Neural progenitor cell (in vitro differentiated cells): Measurements from ENCODE around the gene TSC2. TPM values are rescaled to one million over a fixed set of nuclear protein-coding genes. Genes with fewer than 3 reads are reported as not detected.

Experiments
- DNase-seq: peaks from one replicate; pipeline ENCODE4 v3.0.0-alpha.2; 2016; ENCODE audit warnings: low spot score
- H2AFZ ChIP-seq: fragments of 200-600 bp; sonication (generic); replicated peaks from 2 replicates; pipeline ENCODE4 v1.6.1; 2016; ENCODE audit warnings: antibody characterized with exemption
- H3F3A ChIP-seq: fragments of 200-600 bp; sonication (generic); 2 replicates; pipeline ENCODE4 v1.6.1; 2016; ENCODE audit warnings: antibody characterized with exemption, low read depth
- H3K27ac ChIP-seq: fragments of 200-600 bp; sonication (generic); 2 replicates; pipeline ENCODE4 v1.5.1; 2016; ENCODE audit warnings: mild to moderate bottlenecking
- H3K27me3 ChIP-seq: fragments of 200-600 bp; sonication (generic); 2 replicates; pipeline ENCODE4 v1.6.1; 2016; ENCODE audit warnings: mild to moderate bottlenecking, moderate library complexity
- H3K36me3 ChIP-seq: fragments of 200-600 bp; sonication (generic); 2 replicates; pipeline ENCODE4 v1.5.1; 2016
- H3K4me1 ChIP-seq: fragments of 200-600 bp; sonication (generic); 2 replicates; pipeline ENCODE4 v1.6.1; 2016; ENCODE audit warnings: mixed run types
- H3K4me2 ChIP-seq: fragments of 200-600 bp; sonication (generic); 2 replicates; pipeline ENCODE4 v1.6.1; 2016
- H3K4me3 ChIP-seq: fragments of 200-600 bp; sonication (generic); 2 replicates; pipeline ENCODE4 v1.5.1; 2016
- H3K79me2 ChIP-seq: fragments of 200-600 bp; sonication (generic); 2 replicates; pipeline ENCODE4 v1.6.1; 2016; ENCODE audit warnings: low read depth
- H3K9ac ChIP-seq: fragments of 200-600 bp; sonication (generic); 2 replicates; pipeline ENCODE4 v1.6.1; 2016
- H3K9me3 ChIP-seq: fragments of 200-600 bp; sonication (generic); 2 replicates; pipeline ENCODE4 v1.5.1; 2016; ENCODE audit warnings: low read depth
- H4K20me1 ChIP-seq: fragments of 200-600 bp; sonication (generic); 2 replicates; pipeline ENCODE4 v1.6.1; 2016; ENCODE audit warnings: low read depth
- H3K27ac Mint-ChIP-seq: 3 replicates; pipeline ENCODE4 v1.8.0; 2021; ENCODE audit warnings: mixed read lengths
- H3K27me3 Mint-ChIP-seq: 2 replicates; pipeline ENCODE4 v1.8.0; 2022; ENCODE audit warnings: low read depth, mild to moderate bottlenecking, inconsistent platforms, moderate library complexity, mixed read lengths; ENCODE audit not compliant: insufficient read depth
- H3K36me3 Mint-ChIP-seq: 3 replicates; pipeline ENCODE4 v1.8.0; 2021; ENCODE audit warnings: mixed read lengths
- H3K4me1 Mint-ChIP-seq: 3 replicates; pipeline ENCODE4 v1.8.0; 2021; ENCODE audit warnings: mixed read lengths
- H3K4me3 Mint-ChIP-seq: 3 replicates; pipeline ENCODE4 v1.8.0; 2021; ENCODE audit warnings: mild to moderate bottlenecking, moderate library complexity, mixed read lengths
- H3K9me3 Mint-ChIP-seq: 3 replicates; pipeline ENCODE4 v1.8.0; 2020; ENCODE audit warnings: mixed read lengths
- EZH2 ChIP-seq: fragments of 200-600 bp; sonication (generic); IDR thresholded peaks from 2 replicates; pipeline ENCODE4 v1.6.1; 2017; ENCODE audit warnings: antibody characterized with exemption, mild to moderate bottlenecking, moderate library complexity
- EZH2phosphoT487 ChIP-seq: fragments of 200-600 bp; sonication (generic); IDR thresholded peaks from 2 replicates; pipeline ENCODE4 v1.6.1; 2017; ENCODE audit warnings: antibody characterized with exemption
- total RNA-seq: library from RNA; depleted of rRNA; stranded (reverse); fragments of >200 nt; gene quantifications from 2 replicates; pipeline ENCODE4 v1.2.3, GENCODE V29; 2015; ENCODE audit warnings: low replicate concordance
- TF ChIP-seq, protein P1 (sequence below): fragments of 200-600 bp; sonication (generic); IDR thresholded peaks from 2 replicates; pipeline ENCODE4 v1.5.1; 2017; ENCODE audit warnings: antibody characterized with exemption, mild to moderate bottlenecking

Gene TSC2
- total RNA-seq, 1 donor from 2014 or later: 55.1 TPM

DNA sequence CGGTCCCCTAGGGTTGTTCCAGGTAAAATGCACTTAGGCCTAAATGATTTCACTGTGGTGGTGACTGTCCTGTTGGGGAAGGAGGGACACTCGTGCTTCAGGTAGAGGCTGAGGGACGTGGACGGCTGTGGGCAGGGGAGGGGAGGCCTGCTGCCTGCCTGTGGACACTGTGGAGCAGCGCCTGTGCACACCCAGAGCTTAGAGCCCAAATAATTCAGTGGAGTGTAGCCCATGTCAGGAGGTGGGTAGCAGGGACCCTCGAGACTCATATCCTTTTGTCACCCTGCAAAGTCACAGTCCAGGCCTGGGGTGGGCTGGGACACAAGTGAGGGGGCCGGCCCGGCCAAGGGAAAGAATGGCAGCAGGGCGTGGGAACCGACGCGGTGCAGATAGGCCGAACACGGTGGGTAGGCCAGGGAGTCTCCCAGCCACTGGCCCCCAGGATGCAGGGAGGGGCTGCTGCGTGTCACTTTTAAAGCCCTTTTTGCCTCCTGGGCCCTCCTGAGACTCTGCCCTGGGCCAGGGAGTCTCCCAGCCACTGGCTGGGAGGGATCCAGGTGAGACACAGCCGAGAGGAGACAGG is 21.8 kb upstream of the TSC2 start:
- Histone ChIP-seq H3K36me3 (no peaks in the 10 kb centered on the region), H3K4me1 (peaks cover 10% of the 10 kb centered on the region), H3K27ac (no peak overlapping the region), H3F3A (peaks cover 13% of the 10 kb centered on the region), H3K9me3 (no peaks in the 10 kb centered on the region), H3K4me3 (no peak overlapping the region), H3K9ac (no peak overlapping the region), H3K79me2 (no peaks in the 10 kb centered on the region), H2AFZ (no peak overlapping the region), H3K27me3 (peaks cover 76% of the 10 kb centered on the region), H4K20me1 (peaks cover 5% of the 10 kb centered on the region), H3K4me2 (peak overlapping the region; percentile 67)
- H3K27me3 Mint-ChIP-seq: peaks cover 27% of the 10 kb centered on the region
- H3K4me3 Mint-ChIP-seq: peak overlapping the region; percentile 80
- TF ChIP-seq EZH2phosphoT487 (no peak), EZH2 (no peak)
- TF ChIP-seq, protein P1, sequence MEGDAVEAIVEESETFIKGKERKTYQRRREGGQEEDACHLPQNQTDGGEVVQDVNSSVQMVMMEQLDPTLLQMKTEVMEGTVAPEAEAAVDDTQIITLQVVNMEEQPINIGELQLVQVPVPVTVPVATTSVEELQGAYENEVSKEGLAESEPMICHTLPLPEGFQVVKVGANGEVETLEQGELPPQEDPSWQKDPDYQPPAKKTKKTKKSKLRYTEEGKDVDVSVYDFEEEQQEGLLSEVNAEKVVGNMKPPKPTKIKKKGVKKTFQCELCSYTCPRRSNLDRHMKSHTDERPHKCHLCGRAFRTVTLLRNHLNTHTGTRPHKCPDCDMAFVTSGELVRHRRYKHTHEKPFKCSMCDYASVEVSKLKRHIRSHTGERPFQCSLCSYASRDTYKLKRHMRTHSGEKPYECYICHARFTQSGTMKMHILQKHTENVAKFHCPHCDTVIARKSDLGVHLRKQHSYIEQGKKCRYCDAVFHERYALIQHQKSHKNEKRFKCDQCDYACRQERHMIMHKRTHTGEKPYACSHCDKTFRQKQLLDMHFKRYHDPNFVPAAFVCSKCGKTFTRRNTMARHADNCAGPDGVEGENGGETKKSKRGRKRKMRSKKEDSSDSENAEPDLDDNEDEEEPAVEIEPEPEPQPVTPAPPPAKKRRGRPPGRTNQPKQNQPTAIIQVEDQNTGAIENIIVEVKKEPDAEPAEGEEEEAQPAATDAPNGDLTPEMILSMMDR: no peak
- no peak for DNase-seq
- no peaks in the 10 kb centered on the region for H3K36me3 Mint-ChIP-seq
- no peak overlapping the region for H3K27ac Mint-ChIP-seq
- no peaks in the 10 kb centered on the region for H3K9me3 Mint-ChIP-seq
- peaks cover 18% of the 10 kb centered on the region for H3K4me1 Mint-ChIP-seq

DNA sequence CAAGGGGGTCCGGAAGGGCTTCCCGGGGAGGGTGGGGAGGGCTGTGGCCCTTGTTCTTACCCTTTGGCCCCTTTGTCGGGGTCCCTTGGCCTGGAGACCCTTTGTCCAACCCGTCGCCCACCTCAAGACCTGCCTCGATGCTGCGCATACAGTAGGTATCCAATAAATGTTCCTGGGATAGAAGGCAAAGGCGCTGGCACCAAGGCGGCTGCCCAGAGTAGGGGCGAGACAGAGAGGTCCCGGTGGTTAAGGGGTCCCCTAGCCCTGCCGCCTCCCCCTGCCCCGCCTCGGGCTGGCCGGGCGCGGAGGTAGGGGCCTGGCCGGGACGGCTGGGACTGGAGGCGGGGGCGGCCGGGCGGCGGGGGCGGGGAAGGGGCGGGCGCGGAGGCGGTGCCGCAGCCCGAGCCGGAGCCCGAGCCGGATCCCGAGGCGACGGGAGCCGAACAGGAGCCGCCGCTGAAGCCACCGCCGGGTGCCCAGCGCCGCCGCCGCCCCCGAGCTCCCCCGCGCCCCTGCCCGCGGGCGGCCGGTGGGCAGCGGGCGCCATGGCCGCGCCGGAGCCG is 21.2 kb upstream of the TSC2 start, which contains the start of gene NHERF2:
Gene NHERF2, plus strand, starts transcription at position 442 of the 563 bp plus-strand sequence. Its CDS starts 104 bp downstream, at position 546.
- H3K4me3 Mint-ChIP-seq: peak within 1 kb of the TSS; percentile 89
- DNase-seq: peak; percentile 74
- H3K9me3 Mint-ChIP-seq: no peaks in the 10 kb centered on the region
- peak within 1 kb of the TSS; percentile 75 for H3K4me3 ChIP-seq
- H3K27ac ChIP-seq: no peak within 1 kb of the TSS
- H3K4me1 ChIP-seq: peaks cover 10% of the 10 kb centered on the region
- TF ChIP-seq EZH2phosphoT487: no peak
- TF ChIP-seq EZH2: no peak
- TF ChIP-seq, protein P1: no peak
- peaks cover 5% of the 10 kb centered on the region for H4K20me1 ChIP-seq
- no peaks in the 10 kb centered on the region for H3K36me3 ChIP-seq
- H3F3A ChIP-seq: peaks cover 13% of the 10 kb centered on the region
- peaks cover 18% of the 10 kb centered on the region for H3K4me1 Mint-ChIP-seq
- H3K4me2 ChIP-seq: peak within 1 kb of the TSS; percentile 98
- H3K27me3 Mint-ChIP-seq: peaks cover 21% of the 10 kb centered on the region
- peaks cover 70% of the 10 kb centered on the region for H3K27me3 ChIP-seq
- H3K9me3 ChIP-seq: no peaks in the 10 kb centered on the region
- no peak within 1 kb of the TSS for H3K9ac ChIP-seq
- peak within 1 kb of the TSS; percentile 50 for H2AFZ ChIP-seq
- H3K79me2 ChIP-seq: no peaks in the 10 kb centered on the region
- H3K36me3 Mint-ChIP-seq: no peaks in the 10 kb centered on the region
- peak within 1 kb of the TSS; percentile 37 for H3K27ac Mint-ChIP-seq

DNA sequence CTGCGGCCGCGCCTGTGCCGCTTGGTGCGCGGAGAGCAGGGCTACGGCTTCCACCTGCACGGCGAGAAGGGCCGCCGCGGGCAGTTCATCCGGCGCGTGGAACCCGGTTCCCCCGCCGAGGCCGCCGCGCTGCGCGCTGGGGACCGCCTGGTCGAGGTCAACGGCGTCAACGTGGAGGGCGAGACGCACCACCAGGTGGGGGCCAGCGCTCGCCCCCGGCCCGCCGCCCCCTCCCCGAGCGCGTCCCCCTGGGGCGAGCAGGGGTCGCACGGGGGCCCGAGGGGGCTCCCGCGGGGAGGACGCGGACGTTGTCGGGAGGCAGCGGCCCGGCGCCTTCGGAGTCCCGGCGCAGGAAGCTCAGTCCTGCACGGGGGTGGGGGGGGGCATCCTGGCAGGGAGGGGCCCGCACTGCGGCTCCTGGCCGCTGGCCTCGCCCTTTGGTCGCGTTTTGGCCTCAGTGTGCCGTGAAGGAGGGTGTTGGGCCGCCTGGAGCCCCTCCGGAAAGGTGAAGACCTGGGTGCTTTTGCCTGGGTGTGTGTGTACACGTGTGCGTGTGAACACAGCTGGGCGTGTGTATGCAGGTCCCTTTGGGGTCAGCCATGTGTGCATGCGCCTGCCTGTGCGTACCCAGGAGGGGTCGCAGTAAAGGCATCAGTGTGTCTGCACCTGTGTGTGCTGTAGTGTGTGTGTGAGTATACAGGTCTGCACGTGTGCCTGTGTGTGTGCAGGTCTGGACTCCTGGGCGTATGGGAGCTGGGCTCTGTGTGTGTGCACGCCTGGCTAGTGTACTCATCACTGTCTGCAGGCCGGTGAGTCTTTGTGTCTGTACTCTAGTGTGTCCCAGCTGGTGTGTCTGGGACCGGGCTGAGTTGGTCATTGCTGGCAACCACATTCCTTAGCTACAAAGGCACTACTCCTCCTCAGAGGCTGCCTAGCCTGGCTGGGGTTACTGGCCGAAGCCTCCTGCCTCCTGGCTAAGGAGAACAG is 20.5 kb upstream of the TSC2 start:
- H3K9me3 Mint-ChIP-seq: no peaks in the 10 kb centered on the region

More for the DNA sequence above, 20.5 kb upstream of the TSC2 start:
- Histone ChIP-seq H3K9ac (no peak overlapping the region), H3K27ac (no peak overlapping the region), H4K20me1 (peaks cover 5% of the 10 kb centered on the region), H3F3A (peaks cover 13% of the 10 kb centered on the region), H3K79me2 (no peaks in the 10 kb centered on the region), H3K4me1 (peaks cover 10% of the 10 kb centered on the region), H2AFZ (peak overlapping the region; percentile 50), H3K27me3 (peaks cover 62% of the 10 kb centered on the region), H3K36me3 (no peaks in the 10 kb centered on the region), H3K9me3 (no peaks in the 10 kb centered on the region), H3K4me2 (peak overlapping the region; percentile 98), H3K4me3 (peak overlapping the region; percentile 75)
- Mint-ChIP-seq H3K36me3 (no peaks in the 10 kb centered on the region), H3K4me3 (peak overlapping the region; percentile 89), H3K27ac (peak overlapping the region; percentile 37), H3K27me3 (peaks cover 18% of the 10 kb centered on the region), H3K4me1 (peaks cover 20% of the 10 kb centered on the region)
- DNase-seq: peak; percentile 48
- TF ChIP-seq EZH2 (peak; percentile 77), EZH2phosphoT487 (peak; percentile 50)
- TF ChIP-seq, protein P1: no peak
